Activated CD4-positive, alpha-beta T cell treated with anti-CD3 and anti-CD28 coated beads, Interleukin-2, amount 50 U/mL, for 1 hour (primary cell): Measurements from ENCODE around the gene UTS2R.

Source experiments
- DNase-seq: peaks from one replicate; pipeline ENCODE4 v3.0.0-alpha.2; 2020

UTS2R gene

GRCh38 chr17:82371333-82372248 is at the start of gene UTS2R:
TSS of gene UTS2R (plus strand) at chr17:82371765. CDS start at chr17:82374325, 2,560 bp downstream.
- no peak for DNase-seq

DNA sequence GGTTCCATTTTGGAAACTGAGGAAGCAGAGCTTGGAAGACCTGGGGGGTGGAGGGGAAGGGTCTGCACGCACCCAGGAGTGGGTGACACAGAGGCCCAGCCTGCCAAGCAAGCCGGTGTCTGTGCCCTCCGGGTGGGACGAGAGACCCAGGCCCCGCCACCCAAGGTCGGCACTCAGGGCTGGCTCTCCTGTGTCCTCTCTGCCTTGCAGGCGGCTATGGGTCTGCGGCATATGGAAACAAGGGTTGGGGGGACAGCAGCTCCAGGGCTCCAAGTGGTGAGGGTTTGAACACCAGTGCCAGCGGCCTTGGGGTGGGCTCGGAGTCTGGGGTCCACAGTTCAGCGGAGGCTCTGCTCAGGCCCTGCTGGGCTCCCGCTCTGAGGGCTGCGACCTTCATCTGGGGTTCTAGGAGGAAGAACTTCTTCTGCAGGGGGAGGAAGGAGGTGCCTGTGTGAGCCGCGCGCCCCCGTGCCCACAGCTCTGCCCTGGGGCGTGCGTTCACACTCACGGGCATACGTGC is 49.6 kb upstream of the UTS2R start:
- DNase-seq = no peak

DNA sequence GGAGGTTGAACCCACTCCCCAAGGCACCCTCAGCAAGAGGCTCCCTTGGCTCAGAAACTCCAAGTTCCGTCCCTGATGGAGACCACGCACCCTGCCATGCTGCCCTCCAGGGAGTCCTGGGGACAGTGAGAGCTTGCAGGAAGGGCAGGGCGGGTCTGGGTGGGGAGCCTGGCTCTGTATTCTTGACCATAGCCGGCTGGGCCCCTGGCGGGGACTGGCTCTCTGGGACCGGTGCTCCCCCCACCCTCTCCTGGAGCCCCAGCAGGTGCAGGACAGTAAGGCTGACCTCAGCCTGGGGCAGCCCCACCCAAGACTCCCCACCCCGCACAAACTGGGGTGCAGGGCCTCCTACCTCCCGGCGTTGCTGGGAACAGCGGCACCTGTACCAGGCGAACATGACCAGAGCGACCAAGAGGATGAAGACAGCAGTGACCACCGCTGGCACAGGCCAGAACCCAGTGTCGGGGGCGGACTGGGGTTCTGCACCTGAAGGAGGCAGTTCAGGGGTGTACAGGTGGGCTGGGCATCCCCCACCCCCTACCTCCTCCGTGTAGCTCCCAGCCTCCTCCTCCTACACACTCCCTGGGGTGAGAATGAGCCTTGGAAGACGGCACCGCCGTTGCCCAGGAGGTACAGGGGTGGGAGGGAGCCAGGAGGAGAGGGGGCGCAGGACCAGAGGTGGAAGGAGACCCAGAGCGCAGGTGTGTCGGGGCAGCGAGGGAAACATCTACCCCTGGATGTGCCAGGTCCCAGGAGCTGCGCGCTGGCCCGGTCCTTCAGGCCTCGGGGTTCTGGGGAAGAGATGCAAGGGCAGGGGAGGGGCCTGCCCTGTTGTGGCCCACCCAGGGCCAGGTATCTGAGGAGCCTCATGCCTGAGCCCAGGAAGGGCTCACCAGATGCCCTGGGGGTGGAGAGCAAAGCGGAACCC is 48.8 kb upstream of the UTS2R start:
- no peak for DNase-seq

- no peak for DNase-seq
Observed at GRCh38 chr17:82323514-82324234, 47.9 kb upstream of the UTS2R start.

DNA sequence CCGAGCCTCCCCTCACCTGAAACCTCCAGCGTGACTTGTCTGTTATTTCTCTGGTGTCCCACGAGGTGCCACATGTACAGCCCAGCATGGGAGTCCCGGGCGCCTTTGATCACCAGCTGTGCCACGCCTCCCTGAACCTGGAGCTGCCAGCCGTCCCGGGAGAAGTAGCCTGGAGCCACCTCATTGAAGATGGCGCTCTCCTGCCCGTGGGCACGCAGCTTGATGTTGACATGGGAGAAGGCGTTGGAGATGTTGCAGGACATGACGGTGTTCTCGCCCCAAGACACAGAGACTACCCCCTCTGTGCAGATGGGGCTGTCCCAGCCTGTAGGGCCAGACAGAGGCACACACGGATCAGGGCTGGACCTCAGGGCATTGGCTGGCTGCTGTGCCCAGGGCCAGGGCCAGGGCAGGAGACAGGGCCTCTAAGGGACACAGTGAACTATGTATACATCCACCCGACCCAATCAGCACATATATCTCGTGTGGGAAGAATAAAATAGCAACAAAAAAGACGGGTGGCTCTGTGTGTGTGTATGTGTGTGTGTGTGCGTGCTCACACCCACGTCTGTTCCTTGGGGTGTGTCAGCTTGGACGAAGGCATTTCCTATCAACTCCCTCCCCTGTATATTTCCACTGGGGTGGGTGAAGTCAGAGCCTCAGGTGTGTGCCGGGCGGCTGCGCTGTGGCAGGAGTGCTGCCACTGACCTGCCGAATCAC is 46.8 kb upstream of the UTS2R start:
- DNase-seq = no peak

DNA sequence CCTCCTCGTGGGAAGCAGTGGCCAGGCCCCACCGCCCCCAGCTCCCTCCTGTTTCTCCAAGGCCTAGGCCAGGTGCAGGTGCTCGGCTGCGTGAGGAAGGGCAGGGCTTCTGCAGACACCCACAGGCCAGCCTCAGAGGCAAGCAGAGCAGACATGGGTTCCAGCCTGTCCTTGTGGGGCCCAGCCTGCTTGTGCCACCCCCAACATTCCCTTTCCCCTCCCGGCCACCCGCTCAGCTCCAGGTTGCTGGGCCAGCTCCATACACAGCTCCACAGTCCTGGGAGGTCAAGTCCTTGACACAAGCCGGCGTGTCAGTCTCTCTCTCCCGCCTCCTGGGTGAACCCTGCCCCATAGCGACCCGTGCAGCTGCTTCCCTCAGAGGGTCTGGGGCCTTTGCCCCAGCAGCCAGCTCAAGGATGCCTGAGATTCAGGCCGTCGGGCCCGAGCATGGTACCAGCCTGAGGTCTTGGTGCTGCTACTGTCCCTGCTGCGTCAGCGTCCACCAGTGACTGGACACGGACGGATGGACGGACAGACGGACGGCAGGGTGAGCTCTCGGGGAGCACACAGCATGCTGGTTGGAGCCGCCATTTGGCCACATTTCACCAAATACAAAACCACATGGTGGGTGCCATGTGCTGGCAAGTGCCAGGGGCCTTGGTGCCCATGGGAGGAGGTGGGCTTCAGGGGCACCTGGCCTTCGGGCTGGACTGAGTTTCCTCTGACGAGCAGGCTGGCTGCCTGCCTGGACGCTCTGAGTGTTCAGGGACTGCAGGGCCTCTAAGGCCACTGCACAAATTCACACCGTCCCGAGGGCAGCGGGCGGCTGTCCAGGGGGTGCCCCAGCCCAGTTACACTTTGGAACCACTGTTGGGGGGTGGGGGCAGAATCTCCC is 46.0 kb upstream of the UTS2R start:
- no peak for DNase-seq

DNA sequence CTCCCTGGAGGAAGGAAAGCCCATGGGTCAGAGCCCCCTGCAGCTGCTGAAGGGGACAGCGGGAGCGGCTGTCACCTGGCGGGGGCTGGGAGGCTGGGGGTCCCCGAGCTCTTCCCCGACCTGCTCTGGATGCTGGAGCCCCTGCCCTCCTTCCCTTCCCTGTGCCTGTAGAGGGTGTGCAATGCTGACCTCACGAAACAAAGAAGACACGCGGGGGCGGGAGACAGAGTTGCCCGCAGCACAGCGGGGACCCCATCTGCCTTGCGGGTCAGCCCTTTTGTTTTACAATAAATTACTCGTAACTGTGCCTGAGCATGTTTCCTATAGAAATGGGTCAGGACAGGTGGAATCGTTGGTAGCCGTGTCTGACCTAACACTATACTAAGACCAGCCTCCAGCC is 44.3 kb upstream of the UTS2R start:
- DNase-seq = no peak

DNA sequence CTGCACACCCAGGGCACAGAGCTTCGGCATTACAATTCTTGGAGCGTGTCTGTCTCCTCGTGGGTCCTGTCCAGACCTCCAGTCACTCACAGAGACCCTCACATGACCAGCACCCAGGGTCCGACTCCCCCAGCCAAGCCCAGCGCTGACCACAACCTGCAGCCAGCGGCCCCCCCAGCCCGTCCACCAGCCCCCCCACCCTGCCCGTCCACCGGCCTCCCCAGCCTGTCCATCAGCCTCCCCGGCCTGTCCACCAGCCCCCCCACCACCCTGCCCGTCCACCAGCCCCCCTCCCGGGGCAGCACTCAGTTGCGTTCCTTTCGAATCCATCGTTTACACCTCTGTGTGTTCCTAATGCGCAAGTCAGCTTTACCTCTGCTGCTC is 43.8 kb upstream of the UTS2R start:
- no peak for DNase-seq

DNA sequence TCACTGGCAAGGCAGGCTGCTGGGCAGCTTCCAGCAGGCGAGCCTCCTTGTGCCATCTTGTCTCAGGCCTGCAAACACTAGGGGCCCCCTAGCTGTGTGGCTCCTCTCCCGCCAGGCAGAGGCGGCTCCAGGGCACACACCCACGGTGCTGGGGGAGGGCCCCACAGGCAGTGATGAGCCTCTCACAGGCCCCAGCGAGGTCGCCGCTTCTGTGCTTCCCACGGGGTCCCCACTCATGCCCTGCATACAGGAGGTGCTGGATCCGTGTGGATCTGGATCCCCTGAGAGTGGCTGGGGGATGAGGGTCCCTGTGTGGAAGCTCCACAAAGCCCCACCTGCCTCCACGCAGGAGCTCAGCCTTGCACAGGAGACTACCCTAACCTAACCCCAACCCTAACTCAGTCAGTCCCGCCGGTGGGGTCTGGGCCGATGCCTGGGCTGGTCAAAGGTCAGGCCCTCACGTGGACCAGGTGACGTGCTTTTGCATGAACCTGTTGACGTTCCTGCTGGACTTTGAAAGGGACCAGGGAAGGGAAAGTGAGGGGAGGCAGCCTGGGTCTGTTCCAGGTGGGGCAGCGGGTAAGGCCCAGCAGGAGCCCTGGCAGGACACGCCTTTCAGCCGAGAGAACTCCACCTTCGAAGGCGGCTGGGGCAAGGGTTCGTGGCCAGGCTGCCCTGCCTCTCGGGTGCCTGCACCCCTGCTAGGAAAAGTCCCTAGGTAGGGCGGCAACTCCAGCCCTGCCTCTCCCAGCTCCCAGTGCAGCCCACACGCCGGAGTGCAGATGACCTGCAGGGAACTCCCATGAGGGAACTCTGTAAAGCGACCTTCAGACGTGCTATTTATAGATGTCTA is 43.2 kb upstream of the UTS2R start:
- no peak for DNase-seq

DNA sequence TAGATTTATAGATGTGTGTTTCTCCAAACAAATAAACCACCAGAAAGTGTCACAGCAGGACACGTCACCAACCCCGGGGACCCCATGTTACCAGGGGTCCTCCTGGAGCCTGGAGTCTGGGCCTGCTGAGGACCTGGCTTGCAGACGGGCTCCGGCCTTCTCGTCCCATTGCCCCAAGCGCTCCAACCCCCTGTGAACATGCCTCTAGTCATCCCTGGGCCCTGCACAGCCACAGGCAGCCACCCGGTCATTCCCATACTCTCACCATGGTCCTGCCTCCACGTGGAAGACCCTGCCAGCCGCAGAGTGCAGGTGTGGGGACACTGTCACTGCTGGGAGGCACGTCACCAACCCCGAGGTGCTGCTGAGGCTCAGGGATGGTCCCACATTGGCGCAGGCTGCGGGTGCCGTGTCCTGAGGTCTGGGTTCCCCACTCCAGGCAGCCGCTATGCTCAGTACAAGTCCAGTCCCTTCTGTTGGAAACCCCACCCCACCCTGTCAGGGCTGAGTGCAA is 42.5 kb upstream of the UTS2R start:
- no peak for DNase-seq

DNA sequence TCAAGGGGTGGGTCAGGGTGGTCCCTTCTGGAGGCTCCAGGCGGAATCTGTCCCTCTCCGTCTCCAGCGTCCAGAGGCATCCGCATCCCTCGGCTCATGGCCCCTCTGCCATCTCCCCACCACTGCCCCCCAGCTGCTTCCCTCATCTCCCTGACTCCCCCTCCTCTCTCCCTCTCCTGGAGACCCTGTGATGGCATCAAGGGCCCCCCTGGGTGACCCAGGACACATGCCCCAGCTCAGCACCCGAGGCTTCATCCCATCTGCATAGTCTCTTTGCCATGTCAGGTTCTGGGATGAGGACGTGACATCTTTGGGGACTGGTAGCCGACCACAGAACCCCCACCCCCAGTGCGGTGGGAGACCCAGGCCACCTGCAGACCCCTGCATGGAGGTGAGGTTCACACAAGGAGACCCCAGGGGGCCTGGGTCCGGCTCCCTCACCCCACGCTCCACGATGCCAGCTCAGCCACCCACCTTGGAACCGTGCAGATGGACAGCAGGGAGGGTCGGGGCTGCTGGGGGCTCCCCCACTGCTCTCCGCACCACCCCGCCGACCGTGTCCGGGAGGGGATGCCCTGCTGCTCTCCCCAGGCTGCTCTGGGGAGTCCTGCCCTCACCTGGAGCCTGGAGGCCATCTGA is 41.8 kb upstream of the UTS2R start:
- no peak for DNase-seq

DNA sequence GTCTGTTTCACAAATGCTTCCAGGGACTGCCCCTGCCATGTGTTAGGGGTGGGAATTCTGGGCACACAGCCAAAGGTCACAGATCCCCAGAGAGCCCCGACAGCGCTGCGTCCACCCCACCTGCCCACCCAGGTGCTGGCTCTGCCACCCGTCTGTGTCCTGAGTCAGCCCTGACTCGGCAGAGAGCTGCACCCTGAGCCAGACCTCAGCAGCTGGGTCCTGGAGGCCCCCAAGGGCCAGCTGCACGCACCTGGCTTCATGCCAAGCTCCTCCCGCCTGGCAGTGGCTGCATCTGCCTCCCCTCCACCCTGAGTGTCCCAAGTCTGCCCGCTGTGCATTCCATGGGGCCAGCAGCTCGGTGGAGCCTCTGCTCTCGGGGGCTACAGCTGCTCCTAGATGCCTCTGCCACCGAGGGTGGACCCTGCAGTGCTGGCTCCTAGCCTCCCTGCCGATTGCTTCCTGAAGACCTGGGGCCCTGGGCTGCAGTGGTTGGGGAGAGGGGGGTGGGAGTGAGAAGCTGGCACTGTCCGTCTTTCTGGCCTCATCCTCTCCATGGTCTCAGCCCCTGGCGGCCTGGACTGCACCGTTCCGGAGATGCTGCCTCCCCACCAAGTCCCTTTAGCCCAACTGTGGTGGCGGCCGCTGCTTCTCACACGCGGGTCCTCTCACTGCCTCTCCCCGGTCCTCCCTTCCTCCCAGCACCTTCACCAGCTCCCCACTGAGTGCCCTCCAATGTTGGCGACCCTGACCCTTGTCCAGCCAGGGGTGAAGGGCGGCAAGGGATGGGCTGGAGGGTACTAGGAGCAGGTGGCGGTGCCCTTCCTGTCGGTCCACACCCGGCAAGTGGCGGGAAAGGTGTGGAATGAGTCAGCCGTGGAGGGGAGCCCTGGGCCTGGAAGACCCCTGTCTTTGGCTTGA is 41.0 kb upstream of the UTS2R start:
- DNase-seq = no peak

DNA sequence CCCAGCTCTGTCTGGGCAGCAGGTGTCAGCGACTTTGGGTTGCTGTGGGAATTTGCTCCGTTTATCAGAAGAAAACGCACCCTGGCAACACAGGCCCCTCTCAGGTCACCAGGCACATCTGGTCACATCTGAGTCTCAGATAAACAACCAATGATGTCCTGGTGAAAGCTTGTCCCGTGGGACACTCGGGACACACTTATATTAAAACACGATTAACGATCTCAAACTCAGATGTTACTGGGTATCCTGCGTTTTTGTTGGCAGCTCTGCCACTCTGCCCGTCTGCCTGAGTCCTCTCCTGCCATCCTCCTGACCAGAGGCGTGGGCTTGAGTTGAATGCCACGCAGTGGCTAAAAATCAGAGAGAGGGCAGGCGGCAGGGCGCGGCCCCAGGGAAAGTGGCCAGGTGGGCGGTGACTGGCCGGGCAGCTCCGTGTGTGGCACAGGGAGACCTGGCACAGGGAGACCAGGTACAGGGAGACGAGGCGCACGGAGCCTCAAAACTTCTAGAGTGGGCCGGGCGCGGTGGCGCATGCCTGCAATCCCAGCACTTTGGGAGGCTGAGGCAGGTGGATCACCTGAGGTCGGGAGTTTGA is 40.1 kb upstream of the UTS2R start:
- DNase-seq = no peak

- DNase-seq = no peak
Observed at GRCh38 chr17:82332669-82333278, 38.8 kb upstream of the UTS2R start.

- DNase-seq = no peak
Observed at GRCh38 chr17:82333279-82334171, 38.0 kb upstream of the UTS2R start, which contains the start of gene SECTM1. TSS of gene SECTM1 (minus strand) at chr17:82333766. CDS start at chr17:82327240, 6,526 bp downstream.

GRCh38 chr17:82334204-82334621 is 37.4 kb upstream of the UTS2R start:
- DNase-seq = no peak
